ENCODE data around the gene CFDP1.

CFDP1 gene

GRCh38 chr16:75432828-75433731, at the start of gene CFDP1:
Gene CFDP1, minus strand, starts transcription at chr16:75433503. Its CDS starts 151 bp downstream, at chr16:75433352.
- peak; percentile 95 for DNase-seq
- Histone ChIP-seq H3K27me3 (ENCODE audit: insufficient read depth, low read depth, severe bottlenecking) (no peaks in the 10 kb centered on the region), H3K36me3 (peaks cover 15% of the 10 kb centered on the region), H3K27ac (peak within 1 kb of the TSS; percentile 90), H3K4me3 (ENCODE audit: low read depth, low read length) (peak within 1 kb of the TSS; percentile 67), H3K9me3 (ENCODE audit: severe bottlenecking) (no peaks in the 10 kb centered on the region)
- no peak for TF ChIP-seq CTCF (IDR thresholded peaks at IDR 0.05; ENCODE audit: low read depth, low read length)

- no peaks in the 10 kb centered on the region for H3K36me3 ChIP-seq
- no peak overlapping the region for H3K4me3 ChIP-seq (ENCODE audit: low read depth, low read length)
- H3K9me3 ChIP-seq (ENCODE audit: severe bottlenecking), result no peaks in the 10 kb centered on the region
- no peak for TF ChIP-seq CTCF (IDR thresholded peaks at IDR 0.05; ENCODE audit: low read depth, low read length)
- H3K27ac ChIP-seq, result no peak overlapping the region
- no peak for DNase-seq
- H3K27me3 ChIP-seq (ENCODE audit: insufficient read depth, low read depth, severe bottlenecking), result no peaks in the 10 kb centered on the region
Observed at GRCh38 chr16:75482434-75483205, 49.3 kb upstream of the CFDP1 start.

- no peak for TF ChIP-seq CTCF (IDR thresholded peaks at IDR 0.05; ENCODE audit: low read depth, low read length)
- no peak overlapping the region for H3K4me3 ChIP-seq (ENCODE audit: low read depth, low read length)
- no peaks in the 10 kb centered on the region for H3K27me3 ChIP-seq (ENCODE audit: insufficient read depth, low read depth, severe bottlenecking)
- no peaks in the 10 kb centered on the region for H3K36me3 ChIP-seq
- H3K27ac ChIP-seq, result no peak overlapping the region
- DNase-seq, result no peak
- H3K9me3 ChIP-seq (ENCODE audit: severe bottlenecking), result no peaks in the 10 kb centered on the region
Observed at GRCh38 chr16:75481475-75481874, 48.2 kb upstream of the CFDP1 start.

- no peak for DNase-seq
- TF ChIP-seq CTCF (IDR thresholded peaks at IDR 0.05; ENCODE audit: low read depth, low read length), result no peak
- Histone ChIP-seq H3K27me3 (ENCODE audit: insufficient read depth, low read depth, severe bottlenecking) (no peaks in the 10 kb centered on the region), H3K4me3 (ENCODE audit: low read depth, low read length) (no peak overlapping the region), H3K27ac (no peak overlapping the region), H3K9me3 (ENCODE audit: severe bottlenecking) (no peaks in the 10 kb centered on the region), H3K36me3 (no peaks in the 10 kb centered on the region)
Observed at GRCh38 chr16:75479421-75479990, 46.2 kb upstream of the CFDP1 start.

- no peak for DNase-seq
- Histone ChIP-seq H3K27ac (no peak overlapping the region), H3K36me3 (no peaks in the 10 kb centered on the region), H3K4me3 (ENCODE audit: low read depth, low read length) (no peak overlapping the region), H3K9me3 (ENCODE audit: severe bottlenecking) (no peaks in the 10 kb centered on the region), H3K27me3 (ENCODE audit: insufficient read depth, low read depth, severe bottlenecking) (no peaks in the 10 kb centered on the region)
- TF ChIP-seq CTCF (IDR thresholded peaks at IDR 0.05; ENCODE audit: low read depth, low read length), result no peak
Observed at GRCh38 chr16:75478480-75479345, 45.4 kb upstream of the CFDP1 start.

Data from WERI-Rb-1 (cell line).